Measurements from ENCODE around the gene CNNM2. TPM values are rescaled to one million over a fixed set of nuclear protein-coding genes. Genes with fewer than 3 reads are reported as not detected.

CNNM2 gene
- total RNA-seq, 2 donors from 2014 or later, result 13.4 to 18.9 TPM

GRCh38 chr10:102894466-102895213, 23.5 kb upstream of the CNNM2 start:
- no peaks in the 10 kb centered on the region for H3K36me3 ChIP-seq
- intact Hi-C loops (cut with DNase I), result no loop called here
- WGBS, result 83% methylated on average over 4 of the region's 4 CpGs

DNA sequence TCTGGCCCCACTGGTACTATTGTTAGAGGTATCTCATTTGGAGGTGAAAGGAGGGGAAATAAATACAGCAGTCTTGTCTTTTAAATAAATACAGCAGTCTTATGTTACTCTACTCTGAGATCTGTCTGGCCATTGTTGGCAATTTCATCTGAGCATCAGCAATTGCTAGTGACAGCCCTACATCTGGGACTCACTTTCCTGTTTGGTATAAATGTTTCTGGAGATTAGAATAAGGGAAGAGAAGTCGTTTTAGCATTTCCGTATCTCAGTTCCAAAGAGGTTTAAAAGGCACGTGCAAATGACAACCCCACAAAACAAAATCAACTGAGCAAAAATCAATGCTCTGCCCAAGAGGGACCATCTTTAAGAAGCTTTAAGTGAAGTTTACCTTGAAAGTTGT, 18.1 kb upstream of the CNNM2 start:
- DNase-seq (ENCODE audit: low spot score), result no peak
- TF ChIP-seq POLR2A (IDR thresholded peaks at IDR 0.05) (no peak), CTCF (IDR thresholded peaks at IDR 0.05) (no peak), POLR2AphosphoS5 (IDR thresholded peaks at IDR 0.05) (no peak)
- Histone ChIP-seq H3K27ac (no peak overlapping the region), H3K36me3 (no peaks in the 10 kb centered on the region), H3K9me3 (no peaks in the 10 kb centered on the region), H3K27me3 (replicated peaks; ENCODE audit: insufficient read depth) (no peaks in the 10 kb centered on the region), H3K4me1 (replicated peaks) (no peaks in the 10 kb centered on the region), H3K4me3 (no peak overlapping the region)
- 75% methylated on average over 3 of the region's 3 CpGs for WGBS
- intact Hi-C loops (cut with DNase I), result loop anchor here (5.0 kb wide), 1 partner anchor 68 kb away; no protein-coding TSS in a partner anchor

More at GRCh38 chr10:102894466-102895213, 23.5 kb upstream of the CNNM2 start:
- H3K27ac ChIP-seq, result no peak overlapping the region
- DNase-seq (ENCODE audit: low spot score), result no peak
- H3K9me3 ChIP-seq, result no peaks in the 10 kb centered on the region
- H3K27me3 ChIP-seq (replicated peaks; ENCODE audit: insufficient read depth), result no peaks in the 10 kb centered on the region
- H3K4me3 ChIP-seq, result no peak overlapping the region
- TF ChIP-seq POLR2AphosphoS5 (IDR thresholded peaks at IDR 0.05), result no peak
- no peak for TF ChIP-seq POLR2A (IDR thresholded peaks at IDR 0.05)
- no peak for TF ChIP-seq CTCF (IDR thresholded peaks at IDR 0.05)
- no peaks in the 10 kb centered on the region for H3K4me1 ChIP-seq (replicated peaks)

DNA sequence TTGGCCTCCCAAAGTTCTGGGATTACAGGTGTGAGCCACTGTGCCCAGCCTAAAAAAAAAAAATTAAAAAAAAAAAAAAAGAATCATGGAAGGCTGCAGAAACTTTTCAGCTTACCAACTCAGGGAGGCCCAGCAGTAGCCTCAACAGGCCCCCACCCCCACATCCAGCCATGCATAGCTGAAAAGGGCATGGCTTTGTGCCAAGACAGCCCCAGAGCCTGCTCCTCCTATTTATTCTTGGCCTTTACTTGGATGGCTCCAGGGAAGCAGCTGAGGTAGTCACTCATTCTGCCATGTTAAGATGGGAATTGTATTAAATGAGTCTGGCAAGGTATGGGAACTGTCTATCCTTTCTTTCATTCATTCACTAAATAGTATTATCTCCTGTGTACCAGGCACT, 13.7 kb upstream of the CNNM2 start:
- no peaks in the 10 kb centered on the region for H3K4me1 ChIP-seq (replicated peaks)
- H3K4me3 ChIP-seq, result no peak overlapping the region
- intact Hi-C loops (cut with DNase I), result loop anchor here (5.0 kb wide), 1 partner anchor 72 kb away; no protein-coding TSS in a partner anchor
- H3K9me3 ChIP-seq, result no peaks in the 10 kb centered on the region
- no peak overlapping the region for H3K27ac ChIP-seq
- H3K36me3 ChIP-seq, result no peaks in the 10 kb centered on the region
- TF ChIP-seq CTCF (IDR thresholded peaks at IDR 0.05) (no peak), POLR2AphosphoS5 (IDR thresholded peaks at IDR 0.05) (no peak), POLR2A (IDR thresholded peaks at IDR 0.05) (no peak)
- H3K27me3 ChIP-seq (replicated peaks; ENCODE audit: insufficient read depth), result no peaks in the 10 kb centered on the region
- DNase-seq (ENCODE audit: low spot score), result no peak

DNA sequence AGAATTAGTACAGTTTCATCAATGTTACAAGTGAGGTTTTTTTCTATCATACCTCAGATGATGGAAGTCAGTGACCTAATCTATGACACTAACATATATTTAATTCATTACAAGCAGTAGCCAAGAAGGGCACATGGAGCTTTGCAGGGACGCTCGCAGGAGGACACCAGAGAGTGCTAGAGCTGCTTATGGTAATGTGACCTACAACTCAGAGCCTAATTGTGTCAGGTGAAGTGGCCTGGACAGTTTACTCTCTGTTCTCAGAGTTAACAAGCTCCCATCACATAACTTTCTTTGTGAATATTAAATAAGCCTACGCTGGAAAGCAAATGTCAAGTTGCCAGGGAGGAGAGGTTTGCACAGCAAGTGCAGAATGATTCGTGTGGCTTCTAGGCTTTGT, 11.6 kb upstream of the CNNM2 start:
- intact Hi-C loops (cut with DNase I), result no loop called here
- H3K4me1 ChIP-seq (replicated peaks), result no peaks in the 10 kb centered on the region
- DNase-seq (ENCODE audit: low spot score), result no peak
- no peaks in the 10 kb centered on the region for H3K36me3 ChIP-seq
- H3K4me3 ChIP-seq, result no peak overlapping the region
- H3K27ac ChIP-seq, result no peak overlapping the region
- TF ChIP-seq POLR2AphosphoS5 (IDR thresholded peaks at IDR 0.05) (no peak), POLR2A (IDR thresholded peaks at IDR 0.05) (no peak), CTCF (IDR thresholded peaks at IDR 0.05) (no peak)
- no peaks in the 10 kb centered on the region for H3K9me3 ChIP-seq
- 76% methylated on average over 4 of the region's 4 CpGs for WGBS
- H3K27me3 ChIP-seq (replicated peaks; ENCODE audit: insufficient read depth), result no peaks in the 10 kb centered on the region

DNA sequence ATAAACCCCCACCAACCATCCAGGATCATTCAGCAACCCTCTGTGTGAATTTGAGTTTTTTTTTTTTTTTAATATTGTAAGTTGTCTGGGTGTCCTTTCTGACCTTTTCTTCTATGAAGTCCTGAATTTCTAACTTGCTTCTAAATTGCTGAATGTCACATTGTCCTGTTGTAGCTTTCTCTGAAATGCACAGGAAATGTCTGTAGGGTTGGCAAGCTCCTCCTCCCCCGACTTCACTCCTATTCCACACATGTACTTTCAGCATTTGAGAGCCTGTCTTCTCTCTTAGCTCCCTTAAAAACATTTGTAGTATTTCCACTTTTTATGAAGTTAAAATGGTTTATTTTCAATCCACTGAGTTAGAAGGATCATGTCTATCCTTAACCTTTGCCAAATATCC, 3.3 kb upstream of the CNNM2 start:
- TF ChIP-seq POLR2A (IDR thresholded peaks at IDR 0.05) (no peak), POLR2AphosphoS5 (IDR thresholded peaks at IDR 0.05) (no peak), CTCF (IDR thresholded peaks at IDR 0.05) (no peak)
- Histone ChIP-seq H3K27me3 (replicated peaks; ENCODE audit: insufficient read depth) (no peaks in the 10 kb centered on the region), H3K9me3 (no peaks in the 10 kb centered on the region), H3K27ac (no peak overlapping the region), H3K36me3 (no peaks in the 10 kb centered on the region), H3K4me3 (no peak overlapping the region), H3K4me1 (replicated peaks) (peaks cover 7% of the 10 kb centered on the region)
- intact Hi-C loops (cut with DNase I), result no loop called here
- 87% methylated on average over 1 of the region's 1 CpG for WGBS
- DNase-seq (ENCODE audit: low spot score), result no peak

Measured in prostate gland (tissue), 2 donors.